ENCODE data around the gene TYRO3.

GRCh38 chr15:41559239-41559782 lies 299 bp downstream of the TYRO3 start:
- TF ChIP-seq, protein P1, sequence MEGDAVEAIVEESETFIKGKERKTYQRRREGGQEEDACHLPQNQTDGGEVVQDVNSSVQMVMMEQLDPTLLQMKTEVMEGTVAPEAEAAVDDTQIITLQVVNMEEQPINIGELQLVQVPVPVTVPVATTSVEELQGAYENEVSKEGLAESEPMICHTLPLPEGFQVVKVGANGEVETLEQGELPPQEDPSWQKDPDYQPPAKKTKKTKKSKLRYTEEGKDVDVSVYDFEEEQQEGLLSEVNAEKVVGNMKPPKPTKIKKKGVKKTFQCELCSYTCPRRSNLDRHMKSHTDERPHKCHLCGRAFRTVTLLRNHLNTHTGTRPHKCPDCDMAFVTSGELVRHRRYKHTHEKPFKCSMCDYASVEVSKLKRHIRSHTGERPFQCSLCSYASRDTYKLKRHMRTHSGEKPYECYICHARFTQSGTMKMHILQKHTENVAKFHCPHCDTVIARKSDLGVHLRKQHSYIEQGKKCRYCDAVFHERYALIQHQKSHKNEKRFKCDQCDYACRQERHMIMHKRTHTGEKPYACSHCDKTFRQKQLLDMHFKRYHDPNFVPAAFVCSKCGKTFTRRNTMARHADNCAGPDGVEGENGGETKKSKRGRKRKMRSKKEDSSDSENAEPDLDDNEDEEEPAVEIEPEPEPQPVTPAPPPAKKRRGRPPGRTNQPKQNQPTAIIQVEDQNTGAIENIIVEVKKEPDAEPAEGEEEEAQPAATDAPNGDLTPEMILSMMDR (IDR thresholded peaks at IDR 0.05): no peak
- TF ChIP-seq EP300 (IDR thresholded peaks at IDR 0.05): no peak
- no peak for TF ChIP-seq POLR2A (IDR thresholded peaks at IDR 0.05)
